ENCODE data around the gene RND3.
A peak's percentile ranks its signal among the peaks of the same experiment; 100 is the strongest.

Gene RND3

DNA sequence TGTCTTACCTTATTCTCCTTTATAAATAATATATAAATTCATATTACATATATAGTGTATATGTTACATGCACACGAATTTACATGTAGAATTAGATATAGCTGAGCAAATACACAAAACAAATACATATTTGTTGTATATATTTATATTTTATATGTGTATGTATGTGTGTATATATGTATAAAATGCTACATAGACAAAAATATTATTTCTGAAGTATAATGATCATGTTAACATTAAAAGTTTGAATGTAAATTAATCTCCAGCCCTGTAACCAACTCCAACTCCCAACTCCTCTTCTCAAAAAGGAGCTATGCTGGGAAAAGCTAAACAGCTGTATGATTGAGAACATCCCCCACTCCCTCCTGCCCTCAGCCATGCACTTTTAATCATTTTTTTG, 42.7 kb upstream of the RND3 start (continued):
- no peak for TF ChIP-seq ZNF274 (IDR thresholded peaks at IDR 0.05; ENCODE audit: low read length)
- TF ChIP-seq ZNF274 (tag by site-specific recombination; IDR thresholded peaks at IDR 0.05; ENCODE audit: borderline replicate concordance): no peak
- TF ChIP-seq, protein P1, sequence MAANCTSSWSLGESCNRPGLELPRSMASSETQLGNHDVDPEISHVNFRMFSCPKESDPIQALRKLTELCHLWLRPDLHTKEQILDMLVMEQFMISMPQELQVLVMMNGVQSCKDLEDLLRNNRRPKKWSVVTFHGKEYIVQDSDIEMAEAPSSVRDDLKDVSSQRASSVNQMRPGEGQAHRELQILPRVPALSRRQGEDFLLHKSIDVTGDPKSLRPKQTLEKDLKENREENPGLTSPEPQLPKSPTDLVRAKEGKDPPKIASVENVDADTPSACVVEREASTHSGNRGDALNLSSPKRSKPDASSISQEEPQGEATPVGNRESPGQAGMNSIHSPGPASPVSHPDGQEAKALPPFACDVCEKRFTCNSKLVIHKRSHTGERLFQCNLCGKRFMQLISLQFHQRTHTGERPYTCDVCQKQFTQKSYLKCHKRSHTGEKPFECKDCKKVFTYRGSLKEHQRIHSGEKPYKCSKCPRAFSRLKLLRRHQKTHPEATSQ (tag by site-specific recombination; IDR thresholded peaks at IDR 0.05): no peak

DNA sequence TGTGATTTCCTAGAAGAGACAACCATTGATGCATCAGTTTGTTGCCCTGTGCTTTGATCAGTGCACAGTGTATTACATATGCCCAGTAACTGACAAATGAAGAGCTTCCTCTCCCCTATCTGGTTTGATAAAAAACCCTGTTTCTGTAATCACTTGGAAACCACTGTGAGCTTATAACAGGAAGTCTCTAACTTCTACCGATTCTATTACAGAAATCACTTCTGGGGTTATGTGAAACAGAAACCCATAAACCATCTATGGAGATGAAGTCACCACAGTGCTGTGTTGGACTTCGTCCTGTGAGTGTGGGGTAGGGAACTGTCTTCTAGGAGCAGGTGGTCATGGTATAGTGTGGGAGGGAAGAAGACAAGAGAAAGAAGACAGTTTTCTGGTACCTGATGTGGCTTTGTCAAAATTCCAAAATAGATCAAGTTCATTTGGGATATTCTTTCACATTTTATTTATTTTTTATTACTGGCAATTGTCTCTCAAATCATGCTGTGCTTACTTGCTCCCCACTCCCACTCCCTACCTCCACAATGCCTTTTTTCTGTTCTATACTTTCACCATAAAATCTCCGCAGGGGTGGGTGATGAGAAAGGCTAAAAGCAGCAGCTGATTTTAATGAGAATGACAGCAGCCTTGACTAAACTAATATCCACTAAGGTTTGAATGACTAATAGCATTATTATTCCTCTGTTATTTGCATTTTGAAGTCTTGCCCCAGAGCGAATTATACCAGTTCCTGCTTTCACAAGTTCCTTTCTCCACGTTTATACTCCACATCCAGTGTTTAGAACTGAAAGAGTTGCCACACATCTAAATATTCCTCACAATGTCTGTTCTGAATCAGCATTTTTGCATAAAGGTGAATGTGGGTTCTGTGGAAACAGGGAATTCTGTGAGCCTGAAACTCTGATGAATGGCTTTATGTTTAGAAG, 41.7 kb upstream of the RND3 start:
- CTCF ChIA-PET: interaction anchor here (0.7 kb wide), 1 partner anchor 76 kb away, joined by 3 read pairs; no protein-coding TSS in a partner anchor
- Histone ChIP-seq H3K4me1 (ENCODE audit: control insufficient read depth, insufficient read depth, low read length) (no peaks in the 10 kb centered on the region; the same call in 1 of the 2 replicates), H3K36me3 (ENCODE audit: control insufficient read depth in 2 of 2, insufficient read depth in 1 of 2, low read length in 2 of 2) (no peaks in the 10 kb centered on the region), H3K9me3 (ENCODE audit: control insufficient read depth, insufficient read depth, low read depth, low read length) (no peaks in the 10 kb centered on the region), H3K27ac (ENCODE audit: extremely low read depth, low read depth, low read length) (no peak overlapping the region), H3K4me3 (ENCODE audit: low read depth, low read length) (no peak overlapping the region)
- POLR2A ChIA-PET: no interaction called here
- no peak for TF ChIP-seq ZNF404 (tag by site-specific recombination; IDR thresholded peaks at IDR 0.05)
- peak; percentile 31; the same call in 1 of the 2 replicates for TF ChIP-seq ZFHX2 (tag by site-specific recombination; conservative IDR thresholded peaks at IDR 0.05)
- TF ChIP-seq, protein P2, sequence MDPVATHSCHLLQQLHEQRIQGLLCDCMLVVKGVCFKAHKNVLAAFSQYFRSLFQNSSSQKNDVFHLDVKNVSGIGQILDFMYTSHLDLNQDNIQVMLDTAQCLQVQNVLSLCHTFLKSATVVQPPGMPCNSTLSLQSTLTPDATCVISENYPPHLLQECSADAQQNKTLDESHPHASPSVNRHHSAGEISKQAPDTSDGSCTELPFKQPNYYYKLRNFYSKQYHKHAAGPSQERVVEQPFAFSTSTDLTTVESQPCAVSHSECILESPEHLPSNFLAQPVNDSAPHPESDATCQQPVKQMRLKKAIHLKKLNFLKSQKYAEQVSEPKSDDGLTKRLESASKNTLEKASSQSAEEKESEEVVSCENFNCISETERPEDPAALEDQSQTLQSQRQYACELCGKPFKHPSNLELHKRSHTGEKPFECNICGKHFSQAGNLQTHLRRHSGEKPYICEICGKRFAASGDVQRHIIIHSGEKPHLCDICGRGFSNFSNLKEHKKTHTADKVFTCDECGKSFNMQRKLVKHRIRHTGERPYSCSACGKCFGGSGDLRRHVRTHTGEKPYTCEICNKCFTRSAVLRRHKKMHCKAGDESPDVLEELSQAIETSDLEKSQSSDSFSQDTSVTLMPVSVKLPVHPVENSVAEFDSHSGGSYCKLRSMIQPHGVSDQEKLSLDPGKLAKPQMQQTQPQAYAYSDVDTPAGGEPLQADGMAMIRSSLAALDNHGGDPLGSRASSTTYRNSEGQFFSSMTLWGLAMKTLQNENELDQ (tag by site-specific recombination; IDR thresholded peaks at IDR 0.05; ENCODE audit: low read depth): no peak
- TF ChIP-seq EGR2 (tag by site-specific recombination; IDR thresholded peaks at IDR 0.05; ENCODE audit: low read depth): peak; percentile 38; the same call in 1 of the 2 replicates

DNA sequence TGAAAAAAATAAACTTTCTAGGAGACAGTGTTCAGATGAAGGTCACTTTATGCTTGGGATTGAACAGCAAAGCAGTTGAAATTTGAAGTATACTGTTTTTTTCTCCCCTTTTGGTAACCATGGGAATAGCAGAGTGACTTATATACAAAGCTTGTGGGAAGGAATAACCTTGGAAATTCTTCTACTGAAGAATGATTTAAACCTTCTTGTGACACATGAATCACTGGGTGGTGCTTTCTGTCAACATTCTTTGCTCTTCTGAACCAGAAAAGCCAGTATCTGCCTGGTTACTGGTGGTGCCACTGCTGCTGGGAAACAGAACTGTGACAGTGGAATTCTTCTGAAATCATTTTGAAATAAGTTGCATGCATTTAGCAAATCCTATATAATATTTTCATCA, 39.4 kb upstream of the RND3 start:
- ChIA-PET POLR2A (no interaction called here), CTCF (no interaction called here)
- H3K9me3 ChIP-seq (ENCODE audit: control insufficient read depth, insufficient read depth, low read depth, low read length): no peaks in the 10 kb centered on the region
- no peak for TF ChIP-seq ZFP3 (tag by site-specific recombination; IDR thresholded peaks at IDR 0.05; ENCODE audit: low read depth)
- TF ChIP-seq ZNF433 (tag by site-specific recombination; IDR thresholded peaks at IDR 0.05; ENCODE audit: low read depth): no peak
- TF ChIP-seq ZNF830 (tag by site-specific recombination; IDR thresholded peaks at IDR 0.05; ENCODE audit: low read depth): no peak
- TF ChIP-seq ZFP41 (tag by site-specific recombination; IDR thresholded peaks at IDR 0.05; ENCODE audit: borderline replicate concordance): no peak
- TF ChIP-seq, protein P3, sequence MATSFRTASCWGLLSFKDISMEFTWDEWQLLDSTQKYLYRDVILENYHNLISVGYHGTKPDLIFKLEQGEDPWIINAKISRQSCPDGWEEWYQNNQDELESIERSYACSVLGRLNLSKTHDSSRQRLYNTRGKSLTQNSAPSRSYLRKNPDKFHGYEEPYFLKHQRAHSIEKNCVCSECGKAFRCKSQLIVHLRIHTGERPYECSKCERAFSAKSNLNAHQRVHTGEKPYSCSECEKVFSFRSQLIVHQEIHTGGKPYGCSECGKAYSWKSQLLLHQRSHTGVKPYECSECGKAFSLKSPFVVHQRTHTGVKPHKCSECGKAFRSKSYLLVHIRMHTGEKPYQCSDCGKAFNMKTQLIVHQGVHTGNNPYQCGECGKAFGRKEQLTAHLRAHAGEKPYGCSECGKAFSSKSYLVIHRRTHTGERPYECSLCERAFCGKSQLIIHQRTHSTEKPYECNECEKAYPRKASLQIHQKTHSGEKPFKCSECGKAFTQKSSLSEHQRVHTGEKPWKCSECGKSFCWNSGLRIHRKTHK (tag by site-specific recombination; IDR thresholded peaks at IDR 0.05): no peak
- no peak for TF ChIP-seq ZNF76 (tag by site-specific recombination; IDR thresholded peaks at IDR 0.05; ENCODE audit: borderline replicate concordance, low read depth)
- no peak for TF ChIP-seq GLI4 (tag by site-specific recombination; IDR thresholded peaks at IDR 0.05)
- TF ChIP-seq ZSCAN23 (tag by site-specific recombination; IDR thresholded peaks at IDR 0.05): no peak
- TF ChIP-seq REPIN1 (tag by site-specific recombination; IDR thresholded peaks at IDR 0.05; ENCODE audit: low read depth): no peak
- H3K27ac ChIP-seq (ENCODE audit: extremely low read depth, low read depth, low read length): no peak overlapping the region
- H3K36me3 ChIP-seq (ENCODE audit: control insufficient read depth in 2 of 2, insufficient read depth in 1 of 2, low read length in 2 of 2): no peaks in the 10 kb centered on the region
- H3K4me3 ChIP-seq (ENCODE audit: low read depth, low read length): no peak overlapping the region
- H3K4me1 ChIP-seq (ENCODE audit: control insufficient read depth, insufficient read depth, low read length): no peaks in the 10 kb centered on the region; the same call in 1 of the 2 replicates
